Adrenal gland (tissue), 12 donors: ENCODE measurements around the gene CD248. TPM values are rescaled to one million over a fixed set of nuclear protein-coding genes. Genes with fewer than 3 reads are reported as not detected.

Experiments
- DNase-seq, 7 donors: peaks; one replicate each; pipeline ENCODE4 v3.0.0-alpha.2; 2019 to 2020
- H3K27ac ChIP-seq, 5 donors: fragments of 200-600 bp; sonication (generic) in 4 of 5; 1 replicate in 3 of 5; 2 replicates in 2 of 5; pipeline versions ENCODE4 v1.5.1 to v1.8.0; 2016 to 2020; ENCODE audit warnings: mild to moderate bottlenecking in 1 of 5
- H3K27me3 ChIP-seq: fragments of 200-600 bp; 2 replicates; pipeline ENCODE4 v1.8.0; 2021
- H3K36me3 ChIP-seq, 2 donors: fragments of 200-600 bp; replicated peaks in 1 of 2; 1 replicate in 1 of 2; 2 replicates in 1 of 2; pipeline versions ENCODE4 v1.5.1 to v1.8.0; 2018 to 2022
- H3K4me1 ChIP-seq, 2 donors: fragments of 200-600 bp; replicated peaks in 1 of 2; 1 replicate in 1 of 2; 2 replicates in 1 of 2; pipeline versions ENCODE4 v1.5.1 to v1.8.0; 2018 to 2021
- H3K4me3 ChIP-seq, 4 donors: fragments of 200-600 bp; sonication (generic) in 3 of 4; one replicate each; pipeline ENCODE4 v1.5.1; 2016 to 2018
- H3K9me3 ChIP-seq, 3 donors: fragments of 200-600 bp; sonication (generic) in 1 of 3; replicated peaks in 1 of 3; 1 replicate in 2 of 3; 2 replicates in 1 of 3; pipeline versions ENCODE4 v1.5.1 to v1.8.0; 2016 to 2021
- POLR2A ChIP-seq, 2 donors: fragments of 450-650 bp; IDR thresholded peaks; one replicate each; pipeline ENCODE4 v1.6.1; 2017; ENCODE audit warnings: antibody characterized with exemption in 2 of 2, mild to moderate bottlenecking in 2 of 2, moderate library complexity in 1 of 2
- WGBS, 4 donors: extraction: QIAGEN DNeasy Blood & Tissue Kit in 2 of 4; methylation state at CpG; one replicate each; pipeline versions ENCODE4 v1.1.5 to v1.1.7; 2013 to 2017; 5-methylcytosine and 5-hydroxymethylcytosine counted together
- intact Hi-C, 2 donors: fragments of 100-400 bp; cut with DNase I; formaldehyde crosslinking; loops; one replicate each; pipeline versions ENCODE4 v1.14.1 to v1.15.0; 2022 to 2023
- polyA plus RNA-seq, 3 donors: library from polyadenylated mRNA; stranded (reverse); fragments of 200-250 nt in 2 of 3; fragments of 350-450 nt in 1 of 3; fragmentation: Illumina TruSeq in 1 of 3; extraction: RNeasy Lipid Tissue Mini Kit (QIAGEN cat#74804) in 1 of 3; gene quantifications; one replicate each; pipeline ENCODE4 v1.2.3, GENCODE V29; 2013 to 2014
- total RNA-seq, 9 donors: library from RNA; depleted of rRNA in 4 of 9; stranded (reverse); fragments of >200 nt in 4 of 9; fragments of 120-200 nt in 1 of 9; fragmentation: NEBNext Ultra II Directional in 1 of 9; extraction: Animal tissue kit (Norgen Biotek cat#: 25700) in 1 of 9; gene quantifications; one replicate each; pipeline versions ENCODE4 v1.1.0 to v1.2.4, GENCODE V29; 2013 to 2023
- TF ChIP-seq, protein P1 (sequence below), 6 experiments: fragments of 450-650 bp in 4 of 6; fragments of 200-600 bp in 2 of 6; sonication (generic) in 1 of 6; IDR thresholded peaks; 1 replicate in 5 of 6; 2 replicates in 1 of 6; pipeline versions ENCODE4 v1.5.1 to v1.8.0; 2016 to 2021; ENCODE audit warnings: antibody characterized with exemption in 6 of 6, mild to moderate bottlenecking in 2 of 6, moderate library complexity in 1 of 6
- donor health status: healthy with polysubstance abuse.
- donor health status: Bipolar disorder and iron deficiency.
- donor health status: DM: yes; HTN: yes; CAD: no.
- donor health status: DM: no; HTN: no; CAD: no.
- donor health status: DM: no; HTN: no; CAD: no.
- donor health status: DM: yes; HTN: yes; CAD: no.

CD248 gene
- total and polyA plus RNA-seq, 12 donors, result 3.8 to 28.0 (median 15.8) TPM

DNA sequence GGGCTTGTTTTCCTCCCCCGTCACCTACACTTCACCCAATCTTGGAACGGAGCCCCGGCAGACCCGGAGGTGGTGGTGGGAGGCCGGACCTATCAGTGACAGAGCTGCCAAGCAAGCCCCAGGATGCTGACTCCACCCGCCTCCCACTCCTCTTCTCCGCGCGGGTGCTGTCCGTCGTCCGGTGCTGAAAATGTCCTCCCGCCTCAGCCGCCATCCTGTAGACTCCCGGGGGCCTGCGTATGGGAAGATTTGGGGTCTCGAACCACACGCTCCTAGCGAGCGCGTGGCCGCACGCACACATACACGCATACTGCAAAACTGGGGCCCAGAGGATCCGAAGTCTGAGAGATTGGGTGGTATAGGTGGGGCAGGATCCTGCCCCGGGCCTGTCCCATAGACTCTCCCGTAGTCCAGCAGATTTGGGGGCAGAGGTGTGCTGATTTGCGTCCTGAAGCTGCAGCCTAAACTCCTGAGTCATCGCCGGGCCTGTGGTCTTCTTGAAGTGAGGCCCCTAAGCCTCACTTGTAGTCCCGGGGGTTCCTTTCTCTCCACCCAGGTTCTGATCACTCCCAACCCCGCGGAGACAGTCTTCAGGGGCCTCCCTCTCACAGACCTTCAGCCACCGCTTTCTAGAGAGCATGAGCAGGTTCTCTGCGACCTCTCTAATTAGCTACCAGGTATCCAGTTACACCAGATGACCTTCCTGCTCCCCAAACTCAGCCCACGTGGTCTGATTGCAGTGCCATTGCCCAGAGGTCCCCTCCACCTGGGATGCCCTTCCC lies 27.1 kb downstream of the CD248 start:
- peaks cover 12 to 40% of the 10 kb centered on the region in 2 donors for H3K4me1 ChIP-seq
- H3K36me3 ChIP-seq, result no peaks in the 10 kb centered on the region
- 9 to 22% (median 12%) methylated on average over 13 to 36 of the region's 36 CpGs for WGBS, 4 donors
- TF ChIP-seq POLR2A (IDR thresholded peaks at IDR 0.05), result peak in 1 of 2 donors; percentile 42
- TF ChIP-seq, protein P1, sequence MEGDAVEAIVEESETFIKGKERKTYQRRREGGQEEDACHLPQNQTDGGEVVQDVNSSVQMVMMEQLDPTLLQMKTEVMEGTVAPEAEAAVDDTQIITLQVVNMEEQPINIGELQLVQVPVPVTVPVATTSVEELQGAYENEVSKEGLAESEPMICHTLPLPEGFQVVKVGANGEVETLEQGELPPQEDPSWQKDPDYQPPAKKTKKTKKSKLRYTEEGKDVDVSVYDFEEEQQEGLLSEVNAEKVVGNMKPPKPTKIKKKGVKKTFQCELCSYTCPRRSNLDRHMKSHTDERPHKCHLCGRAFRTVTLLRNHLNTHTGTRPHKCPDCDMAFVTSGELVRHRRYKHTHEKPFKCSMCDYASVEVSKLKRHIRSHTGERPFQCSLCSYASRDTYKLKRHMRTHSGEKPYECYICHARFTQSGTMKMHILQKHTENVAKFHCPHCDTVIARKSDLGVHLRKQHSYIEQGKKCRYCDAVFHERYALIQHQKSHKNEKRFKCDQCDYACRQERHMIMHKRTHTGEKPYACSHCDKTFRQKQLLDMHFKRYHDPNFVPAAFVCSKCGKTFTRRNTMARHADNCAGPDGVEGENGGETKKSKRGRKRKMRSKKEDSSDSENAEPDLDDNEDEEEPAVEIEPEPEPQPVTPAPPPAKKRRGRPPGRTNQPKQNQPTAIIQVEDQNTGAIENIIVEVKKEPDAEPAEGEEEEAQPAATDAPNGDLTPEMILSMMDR (IDR thresholded peaks at IDR 0.05), result no peak
- H3K27ac ChIP-seq, result peak overlapping the region; percentile 44 to 93 (median 78)
- peak overlapping the region in 3 of 4 donors; percentile 25 to 73 (median 60) for H3K4me3 ChIP-seq
- H3K9me3 ChIP-seq, result no peaks in the 10 kb centered on the region
- DNase-seq, result peak in 5 of 7 donors; percentile 78 to 83 (median 78)
- H3K27me3 ChIP-seq, result peaks cover 8% of the 10 kb centered on the region
- intact Hi-C loops, result loop anchor here in 1 of 2 donors (10.0 kb wide), 1 partner anchor 65 kb away; no protein-coding TSS in a partner anchor

DNA sequence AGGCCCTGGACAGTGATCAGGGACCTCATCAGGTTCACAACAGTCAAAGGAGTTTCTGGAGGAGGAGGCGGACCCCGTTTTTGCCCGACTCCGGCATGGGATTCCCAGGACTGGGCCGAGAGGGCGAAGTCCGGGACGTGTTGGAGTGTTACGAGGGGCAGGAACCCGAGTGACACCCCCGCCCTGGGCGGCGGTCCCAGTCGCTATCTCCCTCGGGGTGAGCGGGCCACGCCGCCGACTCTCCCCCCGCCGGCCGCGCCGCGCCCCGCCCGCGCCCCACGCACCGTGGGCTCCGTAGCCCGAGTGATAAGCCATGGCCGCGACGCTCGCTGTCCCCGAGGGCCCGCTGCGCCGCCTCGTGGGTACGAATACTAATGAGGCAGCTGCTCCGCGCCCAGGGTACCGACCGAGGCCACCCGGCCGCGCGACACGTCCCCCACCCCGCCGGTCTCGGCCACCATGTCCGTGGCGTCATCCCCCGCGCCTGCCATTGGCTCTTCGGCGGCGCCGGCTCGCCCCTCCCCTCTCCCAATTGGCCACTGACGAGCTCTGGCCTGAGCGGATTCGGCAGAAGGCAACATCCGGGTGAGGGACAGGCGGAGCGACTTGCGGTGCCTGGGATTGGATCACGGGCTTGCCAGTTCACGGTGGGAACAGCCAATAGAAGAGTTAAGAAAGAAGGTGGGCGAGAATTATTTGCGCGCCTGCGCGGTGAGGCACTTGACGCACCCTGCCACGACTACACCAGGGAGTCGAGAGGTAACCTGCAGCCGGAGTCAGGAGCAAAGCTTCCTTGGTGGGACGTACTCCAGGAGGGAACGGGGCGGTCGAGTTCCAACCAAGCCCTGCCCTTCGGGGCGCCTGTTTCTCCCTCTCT lies 27.9 kb downstream of the CD248 start, which contains the start of gene YIF1A:
Gene YIF1A (minus strand): TSS at position 473 of the 877 bp plus-strand sequence. CDS start 158 bp downstream, at position 315.
- peak within 1 kb of the TSS; percentile 78 to 93 (median 90) for H3K27ac ChIP-seq
- intact Hi-C loops, result loop anchor here in 1 of 2 donors (10.0 kb wide), 1 partner anchor 64 kb away; no protein-coding TSS in a partner anchor
- peaks cover 12 to 40% of the 10 kb centered on the region in 2 donors for H3K4me1 ChIP-seq
- H3K4me3 ChIP-seq, result peak within 1 kb of the TSS; percentile 33 to 74 (median 66)
- no peaks in the 10 kb centered on the region for H3K36me3 ChIP-seq
- peaks cover 8% of the 10 kb centered on the region for H3K27me3 ChIP-seq
- no peaks in the 10 kb centered on the region for H3K9me3 ChIP-seq
- 0 to 1% (median 0%) methylated on average over 16 to 87 of the region's 87 CpGs for WGBS, 4 donors
- TF ChIP-seq, protein P1 (IDR thresholded peaks at IDR 0.05), result peak in 1 of 6 experiments; percentile 8
- peak; percentile 88 to 91 for TF ChIP-seq POLR2A (IDR thresholded peaks at IDR 0.05)
- DNase-seq, result peak; percentile 98 to 100 (median 99)

DNA sequence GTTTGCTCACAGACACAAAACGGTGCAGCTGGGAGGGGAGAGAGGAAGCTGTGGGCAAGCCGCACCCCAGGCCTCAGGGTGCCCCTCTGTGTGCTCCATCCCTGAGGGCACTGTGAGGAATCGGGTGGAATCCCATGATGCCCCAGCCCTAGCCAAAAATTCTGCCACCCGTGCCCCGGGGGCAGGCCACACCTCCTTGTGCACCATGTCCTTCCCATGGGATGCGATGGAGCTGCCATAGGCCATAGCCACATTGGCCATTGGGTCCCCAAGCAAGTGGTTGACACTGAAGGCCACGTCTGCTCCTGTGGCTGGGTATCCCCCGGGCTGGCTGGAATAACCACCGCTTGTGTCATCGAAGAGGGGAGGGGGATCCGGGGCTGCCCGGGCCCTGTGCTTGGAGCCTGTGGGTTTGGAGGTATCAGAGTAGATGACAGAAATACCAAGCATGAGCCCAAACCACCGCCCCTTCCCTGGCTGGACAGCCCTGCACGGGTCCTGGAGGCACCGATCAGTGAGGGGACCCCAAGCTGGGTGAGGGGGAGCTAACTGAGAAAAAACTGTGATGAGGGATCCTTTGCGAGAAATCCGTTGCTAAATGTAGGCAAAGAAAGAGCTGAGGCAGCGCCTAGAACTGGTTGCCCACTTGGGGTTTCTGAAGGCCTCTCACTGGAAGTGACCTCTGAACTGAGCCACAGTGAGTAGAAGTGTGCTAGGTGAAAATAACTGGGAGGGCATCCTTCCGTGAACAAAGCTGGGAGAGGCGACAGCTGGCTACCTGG lies 28.8 kb downstream of the CD248 start:
- DNase-seq, result peak in 2 of 7 donors; percentile 34
- intact Hi-C loops, result loop anchor here in 1 of 2 donors (10.0 kb wide), 1 partner anchor 63 kb away; no protein-coding TSS in a partner anchor

More for the DNA sequence above, 28.8 kb downstream of the CD248 start:
- peak overlapping the region; percentile 33 to 74 (median 64) for H3K4me3 ChIP-seq
- H3K9me3 ChIP-seq, result no peaks in the 10 kb centered on the region
- peak overlapping the region; percentile 76 to 93 (median 90) for H3K27ac ChIP-seq
- peaks cover 8% of the 10 kb centered on the region for H3K27me3 ChIP-seq
- peaks cover 12 to 40% of the 10 kb centered on the region in 2 donors for H3K4me1 ChIP-seq
- TF ChIP-seq, protein P1 (IDR thresholded peaks at IDR 0.05), result no peak
- no peak for TF ChIP-seq POLR2A (IDR thresholded peaks at IDR 0.05)
- H3K36me3 ChIP-seq, result no peaks in the 10 kb centered on the region
- 25 to 47% (median 40%) methylated on average over 6 to 20 of the region's 20 CpGs for WGBS, 4 donors
